SK-N-SH (cell line): ENCODE results near the gene THAP7. TPM values are rescaled to one million over a fixed set of nuclear protein-coding genes. Genes with fewer than 3 reads are reported as not detected.

Experiments used
- CTCF ChIA-PET: fragments of 300-600, 350-600 bp; formaldehyde crosslinking; extraction: SDS; loops from one replicate; lab custom pipeline; 2021; lab: Yijun Ruan, JAX
- POLR2A ChIA-PET: fragments of 350-600 bp; sonication (Branson Sonifier 250); formaldehyde crosslinking; extraction: SDS; loops from one replicate; lab custom pipeline; 2020; ENCODE audit warnings: antibody characterized with exemption, inconsistent platforms; lab: Yijun Ruan, JAX
- DNase-seq: peaks from one replicate; pipeline ENCODE4 v3.0.0; 2012
- H2AFZ ChIP-seq: fragments of 200-600 bp; sonication (generic); 2 replicates; pipeline ENCODE4 v1.8.1; 2016; ENCODE audit warnings: antibody characterized with exemption, mild to moderate bottlenecking, low read depth
- H3F3A ChIP-seq: fragments of 200-600 bp; sonication (generic); replicated peaks from 2 replicates; pipeline ENCODE3; 2016; ENCODE audit warnings: antibody characterized with exemption, mild to moderate bottlenecking; ENCODE audit not compliant: insufficient read depth
- H3K27ac ChIP-seq, 2 experiments: fragments of 200-500 bp in 1 of 2; fragments of 200-600 bp in 1 of 2; sonication (Bioruptor generic) in 1 of 2; sonication (generic), shearing (Covaris generic) in 1 of 2; 2 replicates each; pipeline versions ENCODE4 v1.5.1 to v1.6.1; 2014 to 2016; ENCODE audit warnings: low read depth in 2 of 2, inconsistent platforms in 1 of 2, low read length in 1 of 2, mild to moderate bottlenecking in 1 of 2, mixed read lengths in 1 of 2
- H3K27me3 ChIP-seq: fragments of 200-600 bp; sonication (generic), shearing (Covaris generic); 2 replicates; pipeline ENCODE4 v1.6.1; 2016; ENCODE audit warnings: mixed run types; ENCODE audit not compliant: insufficient read depth
- H3K36me3 ChIP-seq, 2 experiments: fragments of 200-500 bp in 1 of 2; fragments of 200-600 bp in 1 of 2; sonication (Bioruptor generic) in 1 of 2; sonication (generic) in 1 of 2; replicated peaks in 1 of 2; 2 replicates each; pipeline versions ENCODE3 to v1.5.1; 2014 to 2016; ENCODE audit warnings: low read length in 1 of 2, mild to moderate bottlenecking in 1 of 2; ENCODE audit not compliant: insufficient read depth in 2 of 2, control insufficient read depth in 1 of 2
- H3K4me1 ChIP-seq, 2 experiments: fragments of 200-500 bp in 1 of 2; fragments of 200-600 bp in 1 of 2; sonication (Bioruptor generic) in 1 of 2; sonication (generic), shearing (Covaris generic) in 1 of 2; 2 replicates each; pipeline versions ENCODE4 v1.5.1 to v1.6.1; 2014 to 2016; ENCODE audit warnings: low read depth in 1 of 2, low read length in 1 of 2, mixed run types in 1 of 2; ENCODE audit not compliant: insufficient read depth in 2 of 2, control insufficient read depth in 1 of 2
- H3K4me2 ChIP-seq: fragments of 200-600 bp; sonication (generic), shearing (Covaris generic); 2 replicates; pipeline ENCODE4 v1.6.1; 2017; ENCODE audit warnings: mixed run types
- H3K4me3 ChIP-seq, 2 experiments: fragments of 200-500 bp in 1 of 2; fragments of 200-600 bp in 1 of 2; sonication (Bioruptor generic) in 1 of 2; sonication (generic), shearing (Covaris generic) in 1 of 2; 2 replicates each; pipeline versions ENCODE4 v1.5.1 to v1.8.1; 2014 to 2016; ENCODE audit warnings: low read depth in 2 of 2, inconsistent platforms in 1 of 2, low read length in 1 of 2, mild to moderate bottlenecking in 1 of 2, mixed read lengths in 1 of 2, moderate library complexity in 1 of 2
- H3K79me2 ChIP-seq: fragments of 200-600 bp; sonication (generic); 2 replicates; pipeline ENCODE4 v1.8.1; 2017; ENCODE audit warnings: mild to moderate bottlenecking; ENCODE audit not compliant: insufficient read depth
- H3K9ac ChIP-seq: fragments of 200-600 bp; sonication (generic); 2 replicates; pipeline ENCODE4 v1.6.1; 2017; ENCODE audit warnings: mixed run types
- H3K9me2 ChIP-seq: fragments of 200-600 bp; sonication (generic); 2 replicates; pipeline ENCODE4 v1.6.1; 2017; ENCODE audit warnings: mixed run types
- H3K9me3 ChIP-seq: fragments of 200-600 bp; sonication (generic); 2 replicates; pipeline ENCODE4 v1.6.1; 2017; ENCODE audit warnings: mixed run types, mild to moderate bottlenecking, moderate library complexity
- H4K20me1 ChIP-seq: fragments of 200-600 bp; sonication (generic); 2 replicates; pipeline ENCODE4 v1.6.1; 2017; ENCODE audit warnings: mild to moderate bottlenecking, mixed run types; ENCODE audit not compliant: insufficient read depth
- FOSL2 ChIP-seq: IDR thresholded peaks from 2 replicates; pipeline ENCODE4 v1.4.0; 2012; ENCODE audit warnings: low read depth, mild to moderate bottlenecking, moderate library complexity, borderline replicate concordance
- NRF1 ChIP-seq: IDR thresholded peaks from 2 replicates; pipeline ENCODE4 v1.6.1; 2012; ENCODE audit warnings: low read depth, mild to moderate bottlenecking, low read length
- RCOR1 ChIP-seq: fragments of 150-350 bp; IDR thresholded peaks from 2 replicates; pipeline ENCODE4 v1.6.1; 2017; ENCODE audit warnings: antibody characterized with exemption, low read length
- REST ChIP-seq: IDR thresholded peaks from 2 replicates; pipeline ENCODE4 v1.6.1; 2012; ENCODE audit warnings: mild to moderate bottlenecking, low read depth, low read length, moderate library complexity
- YY1 ChIP-seq: IDR thresholded peaks from 2 replicates; pipeline ENCODE4 v1.4.0; 2012; ENCODE audit warnings: low read depth, mild to moderate bottlenecking
- WGBS: methylation state at CpG from one replicate; pipeline ENCODE4 v1.1.6; 2017; ENCODE audit warnings: low lambda C conversion rate; 5-methylcytosine and 5-hydroxymethylcytosine counted together
- polyA plus RNA-seq, 3 experiments: library from polyadenylated mRNA; depleted of rRNA; stranded (reverse); fragments of >200 nt; gene quantifications; 2 replicates each; pipeline ENCODE4 v1.2.3, GENCODE V29; 2012
- small RNA-seq, 7 experiments: library from RNA; depleted of rRNA; stranded (forward); fragments of <200 nt; gene quantifications; one replicate each; pipeline ENCODE3, GENCODE V24; 2012

THAP7 gene
- polyA plus RNA-seq, 1 of the 3 experiments (the other 2 are of a cell fraction), result 32.0 TPM

- TF ChIP-seq YY1, result no peak
Observed at GRCh38 chr22:20951151-20951931, 50.6 kb downstream of the THAP7 start (continued).

- Histone ChIP-seq H3K27me3 (no peaks in the 10 kb centered on the region), H3K4me1 (peaks cover 5 to 13% of the 10 kb centered on the region in 2 experiments; a peak in 2 of 4 replicates), H3F3A (peaks cover 13% of the 10 kb centered on the region), H3K4me3 (no peak overlapping the region), H3K27ac (no peak overlapping the region), H3K79me2 (peaks cover 80% of the 10 kb centered on the region), H3K9me3 (no peaks in the 10 kb centered on the region), H3K4me2 (no peak overlapping the region), H3K9me2 (no peaks in the 10 kb centered on the region), H3K9ac (no peak overlapping the region), H4K20me1 (peaks cover 72% of the 10 kb centered on the region), H3K36me3 (peaks cover 28 to 45% of the 10 kb centered on the region in 2 experiments), H2AFZ (no peak overlapping the region)
- DNase-seq, result no peak
- no peak for TF ChIP-seq NRF1
- TF ChIP-seq RCOR1, result no peak
- no peak for TF ChIP-seq REST
- TF ChIP-seq FOSL2, result no peak
- ChIA-PET CTCF (interaction anchor here (1.0 to 4.0 kb wide), 3 partner anchors 12 kb away, joined by 3 to 26 read pairs (median 5); no protein-coding TSS in a partner anchor), POLR2A (no interaction called here)
- 88% methylated on average over 13 of the region's 13 CpGs for WGBS
Observed at GRCh38 chr22:20949698-20950183, 52.2 kb downstream of the THAP7 start.

Small RNA genes lying within 50 kb of the gene (small RNA-seq; reads per million reads assigned to genes)
- gene MIR649, result 0 reads per million in 7 experiments

Other genes with a start within 250 kb of the THAP7 start
- 0.05 TPM in 1 of 2 replicates, not detected in the other for gene SERPIND1, start 228.0 kb downstream of the THAP7 start, polyA plus RNA-seq (2012; rRNA removed)
- 26.3 and 30.0 TPM in 2 replicates for gene PI4KA, start 143.3 kb downstream of the THAP7 start, polyA plus RNA-seq (2012; rRNA removed)
- 35.7 and 37.3 TPM in 2 replicates for gene SNAP29, start 143.1 kb downstream of the THAP7 start, polyA plus RNA-seq (2012; rRNA removed)
- gene CRKL, start 84.7 kb downstream of the THAP7 start, polyA plus RNA-seq (2012; rRNA removed), result 9.6 and 10.2 TPM in 2 replicates
- 1.3 and 1.7 TPM in 2 replicates for gene AIFM3, start 34.9 kb downstream of the THAP7 start, polyA plus RNA-seq (2012; rRNA removed)
- gene LZTR1, start 19.8 kb downstream of the THAP7 start, polyA plus RNA-seq (2012; rRNA removed), result 37.7 and 41.5 TPM in 2 replicates
- gene P2RX6, start 13.0 kb upstream of the THAP7 start, polyA plus RNA-seq (2012; rRNA removed), result 7.1 and 12.9 TPM in 2 replicates
- 0.02 TPM in 1 of 2 replicates, not detected in the other for gene SLC7A4, start 30.4 kb upstream of the THAP7 start, polyA plus RNA-seq (2012; rRNA removed)
- 0.02 and 0.03 TPM in 2 replicates for gene LRRC74B, start 43.8 kb upstream of the THAP7 start, polyA plus RNA-seq (2012; rRNA removed)